Measurements from ENCODE around the gene NFIC. TPM values are rescaled to one million over a fixed set of nuclear protein-coding genes. Genes with fewer than 3 reads are reported as not detected.

NFIC gene
- total RNA-seq, 6 experiments from 2014 or later, result 94.6 to 168 (median 120) TPM

DNA sequence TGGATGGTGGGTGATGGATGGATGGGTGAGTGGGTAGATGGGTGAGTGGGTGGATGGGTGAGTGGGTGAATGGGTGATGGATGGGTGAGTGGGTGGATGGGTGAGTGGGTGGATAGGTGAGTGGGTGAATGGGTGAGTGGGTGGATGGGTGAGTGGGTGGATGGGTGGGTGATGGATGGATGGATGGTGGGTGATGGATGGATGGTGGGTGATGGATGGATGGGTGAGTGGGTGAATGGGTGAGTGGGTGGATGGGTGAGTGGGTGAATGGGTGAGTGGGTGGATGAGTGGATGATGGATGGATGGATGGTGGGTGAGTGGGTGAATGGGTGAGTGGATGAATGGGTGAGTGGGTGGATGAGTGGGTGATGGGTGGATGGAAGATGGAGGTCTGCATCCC, 111.1 kb downstream of the NFIC start:
- Histone ChIP-seq H3K9me3 (no peaks in the 10 kb centered on the region), H3K27ac (no peak overlapping the region), H3K27me3 (peaks cover 0 to 4% of the 10 kb centered on the region in 2 donors), H3K36me3 (no peaks in the 10 kb centered on the region), H3K4me1 (peaks cover 0 to 17% (median 0%) of the 10 kb centered on the region in 4 donors), H3K4me3 (no peak overlapping the region)
- TF ChIP-seq, protein P1, sequence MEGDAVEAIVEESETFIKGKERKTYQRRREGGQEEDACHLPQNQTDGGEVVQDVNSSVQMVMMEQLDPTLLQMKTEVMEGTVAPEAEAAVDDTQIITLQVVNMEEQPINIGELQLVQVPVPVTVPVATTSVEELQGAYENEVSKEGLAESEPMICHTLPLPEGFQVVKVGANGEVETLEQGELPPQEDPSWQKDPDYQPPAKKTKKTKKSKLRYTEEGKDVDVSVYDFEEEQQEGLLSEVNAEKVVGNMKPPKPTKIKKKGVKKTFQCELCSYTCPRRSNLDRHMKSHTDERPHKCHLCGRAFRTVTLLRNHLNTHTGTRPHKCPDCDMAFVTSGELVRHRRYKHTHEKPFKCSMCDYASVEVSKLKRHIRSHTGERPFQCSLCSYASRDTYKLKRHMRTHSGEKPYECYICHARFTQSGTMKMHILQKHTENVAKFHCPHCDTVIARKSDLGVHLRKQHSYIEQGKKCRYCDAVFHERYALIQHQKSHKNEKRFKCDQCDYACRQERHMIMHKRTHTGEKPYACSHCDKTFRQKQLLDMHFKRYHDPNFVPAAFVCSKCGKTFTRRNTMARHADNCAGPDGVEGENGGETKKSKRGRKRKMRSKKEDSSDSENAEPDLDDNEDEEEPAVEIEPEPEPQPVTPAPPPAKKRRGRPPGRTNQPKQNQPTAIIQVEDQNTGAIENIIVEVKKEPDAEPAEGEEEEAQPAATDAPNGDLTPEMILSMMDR (IDR thresholded peaks at IDR 0.05), result no peak
- no peak for TF ChIP-seq POLR2A (IDR thresholded peaks at IDR 0.05)
- intact Hi-C loops (cut with DNase I), result loop anchor here (5.0 kb wide), 1 partner anchor 155 kb away; no protein-coding TSS in a partner anchor
- ATAC-seq (no peak), DNase-seq (no peak)

GRCh38 chr19:3477951-3478350, 111.6 kb downstream of the NFIC start:
- WGBS (ENCODE audit: insufficient coverage, low coverage, low lambda C conversion rate, missing lambda C conversion rate), result 88% methylated on average over 1 of the region's 2 CpGs
- Histone ChIP-seq H3K4me1 (peaks cover 0 to 16% (median 0%) of the 10 kb centered on the region in 4 donors), H3K9me3 (no peaks in the 10 kb centered on the region), H3K27me3 (peaks cover 0 to 4% of the 10 kb centered on the region in 2 donors), H3K36me3 (no peaks in the 10 kb centered on the region), H3K27ac (no peak overlapping the region), H3K4me3 (no peak overlapping the region)
- intact Hi-C loops (cut with DNase I), result loop anchor here (5.0 kb wide), 1 partner anchor 156 kb away; no protein-coding TSS in a partner anchor
- TF ChIP-seq, protein P1 (IDR thresholded peaks at IDR 0.05), result no peak
- no peak for TF ChIP-seq POLR2A (IDR thresholded peaks at IDR 0.05)
- ATAC-seq (no peak), DNase-seq (no peak)

- peaks cover 0 to 4% of the 10 kb centered on the region in 2 donors for H3K27me3 ChIP-seq
- TF ChIP-seq, protein P1 (IDR thresholded peaks at IDR 0.05), result no peak
- no peak for TF ChIP-seq POLR2A (IDR thresholded peaks at IDR 0.05)
- no peaks in the 10 kb centered on the region for H3K36me3 ChIP-seq
- DNase-seq (no peak), ATAC-seq (no peak)
- intact Hi-C loops (cut with DNase I), result loop anchor here (5.0 kb wide), 1 partner anchor 156 kb away; no protein-coding TSS in a partner anchor
- H3K4me3 ChIP-seq, result no peak overlapping the region
- H3K4me1 ChIP-seq, result peaks cover 0 to 10% (median 0%) of the 10 kb centered on the region in 4 donors
- no peaks in the 10 kb centered on the region for H3K9me3 ChIP-seq
- H3K27ac ChIP-seq, result no peak overlapping the region
- WGBS (ENCODE audit: insufficient coverage, low coverage, low lambda C conversion rate, missing lambda C conversion rate), result 33% methylated on average over 22 of the region's 27 CpGs
Observed at GRCh38 chr19:3478409-3479176, 112.2 kb downstream of the NFIC start.

DNA sequence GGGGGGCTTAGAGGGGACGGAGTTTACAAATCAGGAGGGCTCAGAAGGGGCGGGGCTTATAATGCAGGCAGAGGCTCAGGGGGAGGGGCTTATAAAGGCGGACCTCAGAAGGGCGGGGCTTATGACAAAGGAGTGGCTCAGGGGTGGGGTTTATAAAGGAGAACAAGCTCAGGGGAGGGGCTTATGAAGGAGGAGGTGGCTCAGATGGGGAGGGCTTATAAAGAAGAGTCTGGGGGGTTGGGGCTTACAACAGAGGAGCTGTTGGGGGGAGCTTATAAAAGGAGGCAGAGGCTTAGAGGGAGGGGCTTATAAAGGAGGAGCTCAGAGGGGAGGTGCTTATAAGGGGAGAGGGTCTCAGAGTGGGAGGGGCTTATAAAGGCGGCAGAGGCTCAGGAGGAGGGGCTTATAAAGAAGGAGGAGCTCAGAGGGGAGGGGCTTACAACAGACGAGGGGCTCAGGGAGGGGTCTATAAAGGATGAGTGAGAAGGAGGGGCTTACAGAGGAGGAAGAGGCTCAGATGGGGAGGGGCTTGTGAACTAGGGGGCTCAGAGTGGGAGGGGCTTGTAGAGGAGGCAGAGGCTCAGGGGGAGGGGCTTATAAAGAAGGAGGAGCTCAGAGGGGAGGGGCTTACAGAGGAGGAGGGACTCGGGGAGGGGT, 112.9 kb downstream of the NFIC start:
- Histone ChIP-seq H3K4me3 (no peak overlapping the region), H3K9me3 (no peaks in the 10 kb centered on the region), H3K4me1 (peaks cover 0 to 4% (median 0%) of the 10 kb centered on the region in 4 donors), H3K27ac (no peak overlapping the region), H3K36me3 (no peaks in the 10 kb centered on the region), H3K27me3 (peaks cover 0 to 4% of the 10 kb centered on the region in 2 donors)
- intact Hi-C loops (cut with DNase I), result loop anchor here (5.0 kb wide), 1 partner anchor 157 kb away; no protein-coding TSS in a partner anchor
- TF ChIP-seq, protein P1 (IDR thresholded peaks at IDR 0.05), result no peak
- TF ChIP-seq POLR2A (IDR thresholded peaks at IDR 0.05), result no peak
- ATAC-seq, result peak in 1 of 4 donors; percentile 12
- no peak for DNase-seq
- WGBS (ENCODE audit: insufficient coverage, low coverage, low lambda C conversion rate, missing lambda C conversion rate), result 31% methylated on average over 7 of the region's 7 CpGs

All from right lobe of liver (tissue), 6 donors.